NCI-H2196 (cell line): ENCODE results near the gene MYBPH.

Experiments
- DNase-seq: peaks from one replicate; lab custom pipeline; 2025; ENCODE audit not compliant: unreplicated experiment; lab: John Stamatoyannopoulos, UW

The MYBPH gene

DNA sequence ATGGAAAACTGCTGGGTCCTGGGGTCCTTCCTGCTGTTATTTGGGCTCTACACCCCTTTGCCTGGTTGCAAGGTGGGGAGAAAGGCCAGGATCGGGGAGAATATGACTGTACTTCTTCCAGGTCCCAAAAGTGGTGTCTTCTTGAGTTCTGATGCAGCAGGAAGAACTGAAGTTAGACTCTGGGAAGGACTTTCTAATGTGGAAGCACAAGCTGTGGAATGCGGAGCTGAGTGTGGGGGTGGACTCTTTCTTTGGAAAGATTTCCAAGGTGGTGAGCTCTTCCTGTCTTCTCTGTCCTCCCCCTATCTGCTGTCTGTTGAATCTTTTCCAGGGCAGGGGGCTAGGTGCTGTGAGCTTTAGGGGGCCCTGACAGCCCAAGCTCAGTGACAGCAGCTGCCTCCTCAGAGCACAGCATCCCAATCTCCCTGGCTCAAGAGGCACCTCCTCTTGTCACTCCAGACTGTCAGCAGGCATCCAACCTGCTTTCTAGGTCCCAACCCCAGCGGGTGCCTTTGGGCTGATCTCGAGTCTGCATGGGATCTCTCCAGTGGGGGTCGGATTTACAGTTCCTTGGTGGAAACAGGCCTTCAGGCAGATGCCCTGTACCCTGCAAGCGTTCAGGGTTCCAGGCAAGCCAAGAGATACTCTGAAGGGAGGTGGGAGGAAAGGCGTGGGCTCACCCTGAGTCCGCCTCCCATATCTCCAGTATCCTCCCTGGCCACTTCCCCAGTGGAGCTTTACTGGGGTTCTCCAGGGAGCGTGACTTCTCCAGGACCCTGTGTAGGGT is 24.9 kb downstream of the MYBPH start:
- no peak for DNase-seq

GRCh38 chr1:203149188-203149840 is 26.3 kb downstream of the MYBPH start:
- no peak for DNase-seq

DNA sequence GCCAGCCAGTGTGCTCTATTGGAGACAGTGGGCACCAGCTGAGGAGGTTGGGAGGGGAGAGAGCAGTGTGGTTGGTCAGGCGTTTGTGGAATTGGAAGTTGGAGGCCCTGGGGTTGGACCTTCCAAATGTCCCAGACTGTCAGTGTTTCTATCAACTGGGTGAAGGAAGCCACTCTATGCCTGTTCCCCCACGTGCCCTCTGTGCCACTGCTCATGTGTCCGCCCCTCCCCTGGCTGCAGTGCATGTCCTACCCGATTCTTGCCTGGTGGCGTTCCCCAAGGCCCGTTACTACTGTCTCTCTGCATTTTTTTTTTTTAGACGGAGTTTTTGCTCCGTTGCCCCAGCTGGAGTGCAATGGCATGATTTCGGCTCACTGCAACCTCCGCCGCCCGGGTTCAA is 27.0 kb downstream of the MYBPH start:
- DNase-seq, result no peak

DNA sequence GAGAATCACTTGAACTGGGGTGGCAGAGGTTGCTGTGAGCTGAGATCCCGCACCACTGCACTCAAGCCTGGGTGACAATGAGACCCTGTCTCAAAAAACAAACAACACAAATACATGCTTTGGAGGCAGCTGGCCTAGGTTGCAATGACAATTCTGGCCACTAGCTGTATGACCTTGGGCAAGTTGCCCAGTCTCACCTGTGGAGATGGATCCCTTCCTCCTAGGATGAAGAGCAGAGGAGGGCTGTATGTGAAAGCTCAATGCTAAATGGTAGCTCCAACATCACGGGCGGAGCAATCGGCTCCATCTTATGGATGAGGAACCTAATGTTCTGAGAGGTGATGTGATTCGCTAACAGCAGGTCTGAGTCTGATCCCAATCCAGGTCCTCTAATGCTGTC is 27.5 kb downstream of the MYBPH start:
- peak; percentile 57 for DNase-seq

- DNase-seq, result no peak
Observed at GRCh38 chr1:203147376-203147775, 28.2 kb downstream of the MYBPH start.

DNA sequence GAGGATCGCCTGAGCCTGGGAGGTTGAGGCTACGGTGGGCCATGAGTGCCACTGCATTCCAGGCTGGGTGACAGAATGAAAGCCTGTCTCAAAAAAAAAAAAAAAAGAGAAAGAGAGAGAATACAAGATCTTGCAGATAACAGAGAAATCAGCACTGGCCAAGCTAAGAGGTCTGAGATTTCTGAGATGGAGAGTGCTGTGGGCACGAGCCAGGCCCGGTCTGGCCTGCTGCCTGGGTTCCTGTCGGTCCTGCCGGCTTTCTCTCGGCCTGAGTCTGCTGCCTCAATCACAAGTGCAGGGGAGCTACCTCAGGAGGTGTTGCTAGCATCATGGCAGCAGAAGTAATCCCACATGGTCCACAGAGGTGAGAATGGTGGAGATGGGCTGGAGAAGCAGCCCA is 29.1 kb downstream of the MYBPH start:
- no peak for DNase-seq

DNA sequence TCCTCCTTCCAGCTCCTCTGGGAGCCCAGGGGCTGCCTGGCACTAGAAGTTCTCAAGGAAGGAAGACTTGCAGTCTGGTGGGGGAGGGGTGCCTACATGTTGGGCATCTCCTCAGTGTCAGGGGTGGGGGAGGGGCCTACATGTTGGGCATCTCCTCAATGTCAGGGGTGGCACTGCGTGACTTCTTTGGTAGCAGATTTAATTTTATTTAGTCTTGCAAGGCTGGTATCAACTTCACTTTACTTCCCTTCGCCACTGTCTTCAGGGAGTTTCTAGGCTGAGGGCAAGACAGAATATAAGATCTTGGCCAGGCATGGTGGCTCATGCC is 29.6 kb downstream of the MYBPH start:
- no peak for DNase-seq

GRCh38 chr1:203145321-203146041 is 30.1 kb downstream of the MYBPH start:
- no peak for DNase-seq

DNA sequence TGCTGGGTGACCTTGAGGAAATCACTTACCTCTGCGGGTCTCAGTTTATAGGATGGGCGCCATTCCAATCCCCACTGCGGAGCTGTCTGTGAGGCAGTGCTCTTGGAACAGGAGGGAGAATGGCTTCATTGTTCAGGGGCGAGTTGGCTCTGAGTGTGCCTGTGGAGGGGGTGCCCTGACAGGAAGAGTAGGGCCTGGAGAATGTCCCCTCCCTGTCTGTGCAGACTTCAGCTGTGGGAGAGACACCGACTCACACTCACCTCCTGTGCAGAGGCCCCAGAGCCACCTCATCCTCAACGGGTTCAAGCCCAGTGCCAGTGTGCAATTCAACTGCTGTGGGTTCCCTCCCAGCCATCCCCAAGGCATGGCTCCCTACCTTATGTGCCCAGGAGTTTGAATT is 31.0 kb downstream of the MYBPH start:
- no peak for DNase-seq

GRCh38 chr1:203143641-203144040 is 32.0 kb downstream of the MYBPH start:
- no peak for DNase-seq

- no peak for DNase-seq
Observed at GRCh38 chr1:203142684-203143408, 32.8 kb downstream of the MYBPH start.

DNA sequence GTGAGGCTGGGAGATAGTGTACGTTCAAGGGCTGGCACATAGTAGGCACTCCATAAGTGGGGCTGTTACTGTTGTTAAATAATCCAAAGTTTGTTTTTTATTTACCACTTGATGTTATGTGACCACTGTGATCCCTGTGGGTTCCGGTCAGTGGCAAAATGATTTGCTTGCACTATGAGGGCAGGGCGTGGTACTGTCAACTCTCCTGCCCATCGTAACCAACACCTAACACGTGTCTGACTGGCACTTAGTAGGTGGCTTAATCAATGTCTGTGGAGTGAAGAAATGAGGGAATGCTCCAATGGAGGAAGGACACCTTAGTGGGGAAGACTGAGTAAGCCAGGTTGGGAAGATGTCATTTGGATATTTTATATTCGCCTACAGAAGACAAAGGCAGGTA is 33.5 kb downstream of the MYBPH start:
- DNase-seq, result no peak

- no peak for DNase-seq
Observed at GRCh38 chr1:203140743-203141520, 34.7 kb downstream of the MYBPH start.

- DNase-seq, result no peak
Observed at GRCh38 chr1:203139976-203140475, 35.6 kb downstream of the MYBPH start.

DNA sequence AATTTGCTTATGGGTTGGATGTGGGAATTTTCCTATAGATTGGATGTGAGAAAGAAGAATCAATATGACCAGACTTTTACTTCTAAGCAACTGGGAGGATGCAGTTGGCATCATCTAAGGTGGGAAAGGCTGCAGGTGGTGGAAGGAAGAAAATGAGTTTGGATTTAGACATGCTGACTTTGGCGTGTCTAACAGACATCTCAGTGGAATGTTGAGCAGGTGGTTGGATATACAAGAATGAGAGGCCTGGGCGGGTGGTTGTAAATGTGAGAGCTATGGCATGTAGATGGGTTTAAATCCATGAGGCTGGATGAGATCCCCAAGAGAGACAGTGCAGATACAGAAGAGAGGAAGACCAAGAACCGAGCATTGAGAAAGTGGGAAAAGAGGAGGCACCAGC is 37.6 kb downstream of the MYBPH start:
- no peak for DNase-seq

DNA sequence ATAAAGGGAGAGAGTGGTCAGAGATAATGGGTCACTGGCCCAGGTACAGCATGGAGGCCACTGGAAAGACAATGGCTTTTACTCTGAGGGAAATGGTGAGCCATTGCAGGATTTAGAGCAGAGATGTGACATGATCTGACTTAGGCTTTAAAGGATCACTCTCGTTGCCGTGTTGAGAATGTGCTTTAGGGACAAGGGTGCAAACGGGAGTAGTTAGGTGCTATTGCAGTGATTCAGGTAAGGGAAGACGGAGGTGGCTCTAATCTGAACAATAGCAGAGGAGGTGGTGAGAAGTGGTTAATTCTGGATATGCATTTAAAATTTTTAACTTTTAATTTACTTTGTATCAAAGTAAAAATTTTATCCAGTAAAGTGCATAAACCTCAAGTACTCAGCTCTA is 38.3 kb downstream of the MYBPH start:
- no peak for DNase-seq

DNA sequence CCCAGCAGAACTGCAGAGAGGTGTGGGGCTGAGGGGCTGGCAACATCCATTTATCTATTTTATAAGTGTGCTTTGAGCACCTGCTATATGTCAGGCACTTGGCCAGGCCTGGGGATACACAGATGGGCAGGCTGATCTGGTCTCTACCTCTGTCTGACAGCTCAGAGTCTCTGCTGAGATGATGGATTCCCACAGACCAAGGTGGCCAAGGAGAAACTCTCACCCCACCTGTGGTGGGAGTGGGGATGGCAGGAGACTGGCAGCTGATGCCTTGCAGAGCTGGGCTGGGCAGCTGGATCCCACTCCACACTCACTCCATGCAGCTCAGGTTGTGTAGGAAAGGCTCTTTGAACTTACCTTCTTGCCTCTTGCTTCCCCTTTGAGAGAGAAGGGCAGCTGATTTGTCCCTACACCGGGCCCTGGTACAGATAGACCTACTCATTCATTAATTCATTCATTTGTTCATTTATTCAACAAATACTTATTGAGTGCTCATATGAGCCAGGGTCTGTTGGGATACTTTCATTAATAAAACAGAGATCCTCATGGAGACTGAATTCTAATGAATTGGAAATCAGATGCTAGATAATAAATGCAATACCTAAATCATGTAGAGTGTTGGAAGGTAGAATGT is 39.1 kb downstream of the MYBPH start:
- no peak for DNase-seq

DNA sequence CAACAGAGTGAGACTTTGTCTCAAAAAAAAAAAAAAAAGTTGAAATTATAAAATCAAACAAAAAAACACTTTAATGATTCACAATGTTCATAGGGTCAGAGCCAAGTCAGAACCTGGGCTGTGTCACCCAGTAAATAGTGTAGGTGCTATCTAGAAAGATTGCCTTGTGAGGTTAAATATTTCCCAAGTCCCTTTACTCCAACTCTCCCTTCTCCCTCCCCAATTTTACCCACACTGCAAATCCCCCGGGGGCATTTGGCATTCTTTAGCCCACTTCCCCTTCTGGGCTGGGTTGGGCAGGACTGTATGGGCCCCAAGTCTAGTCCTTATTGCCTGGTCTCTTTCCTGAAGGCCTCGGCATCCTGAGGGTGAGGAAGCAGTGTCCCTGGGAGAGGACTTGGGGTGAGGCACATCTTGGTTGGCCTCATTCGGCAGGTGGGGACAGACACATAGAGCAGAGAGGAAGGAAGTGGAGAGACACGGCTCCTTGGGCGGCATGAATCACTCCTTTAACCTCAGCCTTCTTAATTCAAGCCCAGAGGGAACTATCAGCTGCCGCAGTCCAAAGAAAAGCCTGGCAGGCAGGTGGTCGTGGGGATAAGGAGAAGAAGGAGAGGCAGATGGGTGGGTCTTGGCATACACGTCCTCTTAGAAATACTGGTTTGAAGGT is 39.9 kb downstream of the MYBPH start:
- no peak for DNase-seq

DNA sequence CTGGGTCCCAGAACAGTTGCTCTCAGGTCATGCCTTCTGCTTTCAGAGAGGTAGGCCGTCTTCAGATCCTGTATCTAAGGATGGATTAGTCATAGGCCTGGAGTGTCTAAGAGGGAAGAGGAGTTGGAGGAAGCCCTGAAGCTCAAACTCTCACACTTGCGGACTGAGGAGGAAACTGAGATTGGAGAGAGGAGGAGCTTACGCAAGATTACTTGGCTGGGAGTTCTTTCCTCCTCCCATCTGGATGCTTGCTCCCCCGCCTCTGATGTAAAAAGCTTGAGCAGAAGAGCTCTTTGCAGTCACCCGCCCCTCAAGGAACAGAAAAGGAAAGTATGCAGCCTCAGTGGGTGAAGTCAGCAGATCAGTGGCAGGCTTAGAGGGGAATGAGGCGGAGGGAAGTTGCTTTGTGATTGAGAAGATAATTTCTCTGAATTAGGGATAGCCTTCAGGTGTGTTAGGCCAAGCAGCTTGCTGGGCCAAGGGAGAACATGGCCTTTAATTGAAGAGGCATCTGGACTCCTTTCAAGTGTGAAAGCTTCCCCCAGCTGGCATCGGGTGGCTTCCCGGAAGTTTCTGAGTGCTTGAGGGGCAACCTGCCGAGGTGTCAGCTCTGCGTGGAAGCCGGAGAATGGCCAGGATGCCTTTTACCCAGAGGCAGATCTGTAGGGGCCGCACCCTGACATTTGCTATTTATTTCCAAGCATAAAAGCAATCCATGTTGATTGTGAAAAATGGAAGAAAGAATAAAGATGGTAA is 41.5 kb downstream of the MYBPH start:
- DNase-seq, result no peak
